ENCODE data around the gene RIIAD1.
"Not testable (repeated sequence)": the region's sequence is repeated elsewhere in the genome, so short reads cannot be mapped to it uniquely, and the experiment has no call there.

The RIIAD1 gene

GRCh38 chr1:151720974-151721787 is at the start of gene RIIAD1:
Gene RIIAD1 (plus strand): TSS chr1:151721522. CDS start chr1:151721537, 15 bp downstream.
- DNase-seq: peak; percentile 41

- DNase-seq: no peak
Measured at GRCh38 chr1:151673407-151673806, 47.9 kb upstream of the RIIAD1 start.

- no peak for DNase-seq
Measured at GRCh38 chr1:151680391-151680790, 40.9 kb upstream of the RIIAD1 start.

GRCh38 chr1:151680826-151681225 is 40.5 kb upstream of the RIIAD1 start:
- DNase-seq: no peak

- no peak for DNase-seq
Measured at GRCh38 chr1:151681923-151682322, 39.4 kb upstream of the RIIAD1 start.

GRCh38 chr1:151682901-151683300 is 38.4 kb upstream of the RIIAD1 start:
- not testable (repeated sequence) for DNase-seq

GRCh38 chr1:151684128-151684527 is 37.2 kb upstream of the RIIAD1 start:
- DNase-seq: no peak

GRCh38 chr1:151686561-151686960 is 34.8 kb upstream of the RIIAD1 start:
- DNase-seq: no peak

GRCh38 chr1:151689494-151689893 is 31.8 kb upstream of the RIIAD1 start:
- DNase-seq: no peak

- no peak for DNase-seq
Measured at GRCh38 chr1:151692226-151692625, 29.1 kb upstream of the RIIAD1 start.

- no peak for DNase-seq
Measured at GRCh38 chr1:151693057-151693651, 28.2 kb upstream of the RIIAD1 start.

GRCh38 chr1:151701515-151701914 is 19.8 kb upstream of the RIIAD1 start:
- no peak for DNase-seq

GRCh38 chr1:151702936-151703335 is 18.4 kb upstream of the RIIAD1 start:
- DNase-seq: no peak

- DNase-seq: no peak
Measured at GRCh38 chr1:151703813-151704212, 17.5 kb upstream of the RIIAD1 start.

GRCh38 chr1:151704246-151704645 is 17.1 kb upstream of the RIIAD1 start:
- no peak for DNase-seq

- no peak for DNase-seq
Measured at GRCh38 chr1:151705146-151705545, 16.2 kb upstream of the RIIAD1 start.

- DNase-seq: no peak
Measured at GRCh38 chr1:151705753-151706463, 15.4 kb upstream of the RIIAD1 start.

GRCh38 chr1:151706464-151707415 is 14.6 kb upstream of the RIIAD1 start:
- no peak for DNase-seq

- DNase-seq: no peak
Measured at GRCh38 chr1:151707541-151708065, 13.7 kb upstream of the RIIAD1 start.

GRCh38 chr1:151708891-151709290 is 12.4 kb upstream of the RIIAD1 start:
- no peak for DNase-seq

GRCh38 chr1:151710187-151710840 is 11.0 kb upstream of the RIIAD1 start:
- DNase-seq: peak; percentile 15
